ENCODE data around the gene EXOC2. TPM values are rescaled to one million over a fixed set of nuclear protein-coding genes. Genes with fewer than 3 reads are reported as not detected.

The EXOC2 gene
- total RNA-seq, 3 donors from 2014 or later (not counting 1 experiment from before 2014, with no cell fraction given): 22.1 to 30.8 (median 26.5) TPM

GRCh38 chr6:558959-559358 lies 134.0 kb downstream of the EXOC2 start:
- Histone ChIP-seq H3K4me1 (ENCODE audit: control insufficient read depth, insufficient read depth, low read length) (no peaks in the 10 kb centered on the region), H3K4me3 (ENCODE audit: low read length) (no peak overlapping the region), H3K27me3 (ENCODE audit: control insufficient read depth, insufficient read depth, low read length) (no peaks in the 10 kb centered on the region), H3K36me3 (ENCODE audit: control insufficient read depth, insufficient read depth, low read length) (peaks cover 50% of the 10 kb centered on the region), H3K27ac (ENCODE audit: low read length) (no peak overlapping the region), H3K9me3 (ENCODE audit: control insufficient read depth, insufficient read depth, low read length) (no peaks in the 10 kb centered on the region)
- no peak for DNase-seq
- Mint-ChIP-seq H3K4me3 (no peak overlapping the region), H3K36me3 (peaks cover 13% of the 10 kb centered on the region), H3K27ac (no peak overlapping the region), H3K27me3 (ENCODE audit: low read depth in 2 of 2) (no peaks in the 10 kb centered on the region), H3K4me1 (no peaks in the 10 kb centered on the region), H3K9me3 (no peaks in the 10 kb centered on the region)
- 89% methylated on average over 2 of the region's 3 CpGs for WGBS (ENCODE audit: insufficient coverage)
- intact Hi-C loops (cut with micrococcal nuclease): no loop called here
- no peak for ATAC-seq
- TF ChIP-seq, protein P1, sequence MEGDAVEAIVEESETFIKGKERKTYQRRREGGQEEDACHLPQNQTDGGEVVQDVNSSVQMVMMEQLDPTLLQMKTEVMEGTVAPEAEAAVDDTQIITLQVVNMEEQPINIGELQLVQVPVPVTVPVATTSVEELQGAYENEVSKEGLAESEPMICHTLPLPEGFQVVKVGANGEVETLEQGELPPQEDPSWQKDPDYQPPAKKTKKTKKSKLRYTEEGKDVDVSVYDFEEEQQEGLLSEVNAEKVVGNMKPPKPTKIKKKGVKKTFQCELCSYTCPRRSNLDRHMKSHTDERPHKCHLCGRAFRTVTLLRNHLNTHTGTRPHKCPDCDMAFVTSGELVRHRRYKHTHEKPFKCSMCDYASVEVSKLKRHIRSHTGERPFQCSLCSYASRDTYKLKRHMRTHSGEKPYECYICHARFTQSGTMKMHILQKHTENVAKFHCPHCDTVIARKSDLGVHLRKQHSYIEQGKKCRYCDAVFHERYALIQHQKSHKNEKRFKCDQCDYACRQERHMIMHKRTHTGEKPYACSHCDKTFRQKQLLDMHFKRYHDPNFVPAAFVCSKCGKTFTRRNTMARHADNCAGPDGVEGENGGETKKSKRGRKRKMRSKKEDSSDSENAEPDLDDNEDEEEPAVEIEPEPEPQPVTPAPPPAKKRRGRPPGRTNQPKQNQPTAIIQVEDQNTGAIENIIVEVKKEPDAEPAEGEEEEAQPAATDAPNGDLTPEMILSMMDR (IDR thresholded peaks at IDR 0.05): no peak

DNA sequence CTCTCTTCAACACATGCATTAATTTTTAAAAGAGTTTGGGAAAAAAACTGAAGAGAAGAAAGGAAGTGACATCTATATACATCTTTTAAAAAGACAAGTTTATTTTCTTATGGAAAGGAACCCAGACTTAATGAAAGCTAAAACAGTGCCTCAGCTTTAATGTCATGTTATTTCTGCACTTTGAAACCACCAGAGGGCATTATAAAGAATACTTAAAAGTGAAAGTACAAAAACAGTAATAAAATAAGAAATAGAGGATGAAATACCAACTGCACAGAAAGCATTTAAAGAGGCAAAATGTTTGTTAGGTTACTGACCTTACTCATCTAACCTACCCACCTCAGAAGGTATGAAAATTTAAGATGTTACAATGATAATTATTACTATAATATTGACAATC lies 134.8 kb downstream of the EXOC2 start:
- H3K27ac Mint-ChIP-seq: no peak overlapping the region
- H3K9me3 Mint-ChIP-seq: no peaks in the 10 kb centered on the region
- H3K9me3 ChIP-seq (ENCODE audit: control insufficient read depth, insufficient read depth, low read length): no peaks in the 10 kb centered on the region
- ATAC-seq: no peak
- intact Hi-C loops (cut with micrococcal nuclease): no loop called here
- H3K36me3 ChIP-seq (ENCODE audit: control insufficient read depth, insufficient read depth, low read length): peaks cover 51% of the 10 kb centered on the region
- no peaks in the 10 kb centered on the region for H3K27me3 Mint-ChIP-seq (ENCODE audit: low read depth in 2 of 2)
- peaks cover 10% of the 10 kb centered on the region for H3K36me3 Mint-ChIP-seq
- no peaks in the 10 kb centered on the region for H3K4me1 ChIP-seq (ENCODE audit: control insufficient read depth, insufficient read depth, low read length)
- no peak overlapping the region for H3K27ac ChIP-seq (ENCODE audit: low read length)
- H3K4me3 ChIP-seq (ENCODE audit: low read length): no peak overlapping the region
- H3K27me3 ChIP-seq (ENCODE audit: control insufficient read depth, insufficient read depth, low read length): no peaks in the 10 kb centered on the region
- TF ChIP-seq, protein P1 (IDR thresholded peaks at IDR 0.05): no peak
- no peak overlapping the region for H3K4me3 Mint-ChIP-seq
- no peaks in the 10 kb centered on the region for H3K4me1 Mint-ChIP-seq
- DNase-seq: peak in 1 of 2 donors; percentile 13

DNA sequence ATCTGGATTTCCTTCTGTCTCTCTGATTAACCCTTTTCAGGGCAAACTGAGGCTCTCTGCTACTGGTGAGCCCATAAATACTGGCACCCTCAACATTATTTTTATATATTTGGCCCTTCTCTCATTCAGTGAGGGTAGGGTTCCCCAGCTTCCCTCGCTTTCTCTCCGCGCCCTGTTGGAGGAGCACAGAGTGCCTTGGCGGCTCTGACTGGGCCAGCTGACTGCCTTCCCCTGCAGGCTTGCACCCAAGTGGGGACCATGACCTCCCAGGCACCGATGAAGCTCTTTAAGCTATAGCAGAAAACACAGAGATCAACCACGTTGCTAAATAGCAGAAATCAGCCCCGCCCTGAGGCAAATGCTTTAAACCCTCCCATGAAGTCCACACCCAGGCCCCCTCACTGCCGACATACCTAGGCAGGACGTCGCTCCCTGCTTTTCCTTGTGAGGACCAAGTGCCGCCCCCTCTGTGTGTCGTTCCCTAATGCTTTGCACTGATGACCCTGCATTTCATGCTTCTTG lies 141.0 kb downstream of the EXOC2 start:
- Histone ChIP-seq H3K4me1 (ENCODE audit: control insufficient read depth, insufficient read depth, low read length) (no peaks in the 10 kb centered on the region), H3K4me3 (ENCODE audit: low read length) (no peak overlapping the region), H3K27ac (ENCODE audit: low read length) (no peak overlapping the region), H3K36me3 (ENCODE audit: control insufficient read depth, insufficient read depth, low read length) (peaks cover 30% of the 10 kb centered on the region), H3K9me3 (ENCODE audit: control insufficient read depth, insufficient read depth, low read length) (no peaks in the 10 kb centered on the region), H3K27me3 (ENCODE audit: control insufficient read depth, insufficient read depth, low read length) (no peaks in the 10 kb centered on the region)
- no peak for DNase-seq
- no peaks in the 10 kb centered on the region for H3K27me3 Mint-ChIP-seq (ENCODE audit: low read depth in 2 of 2)
- TF ChIP-seq, protein P1 (IDR thresholded peaks at IDR 0.05): no peak
- peaks cover 0 to 6% of the 10 kb centered on the region in 2 donors for H3K4me1 Mint-ChIP-seq
- H3K36me3 Mint-ChIP-seq: peaks cover 10% of the 10 kb centered on the region
- 96% methylated on average over 12 of the region's 12 CpGs for WGBS (ENCODE audit: insufficient coverage)
- H3K9me3 Mint-ChIP-seq: no peaks in the 10 kb centered on the region
- no peak overlapping the region for H3K4me3 Mint-ChIP-seq
- intact Hi-C loops (cut with micrococcal nuclease): no loop called here
- H3K27ac Mint-ChIP-seq: no peak overlapping the region
- ATAC-seq: no peak

GRCh38 chr6:551405-551804 lies 141.5 kb downstream of the EXOC2 start:
- Mint-ChIP-seq H3K9me3 (no peaks in the 10 kb centered on the region), H3K36me3 (peaks cover 10% of the 10 kb centered on the region), H3K4me3 (no peak overlapping the region), H3K27me3 (ENCODE audit: low read depth in 2 of 2) (no peaks in the 10 kb centered on the region), H3K27ac (peak overlapping the region in 1 of 2 donors; percentile 38), H3K4me1 (peaks cover 0 to 6% of the 10 kb centered on the region in 2 donors)
- no peak overlapping the region for H3K4me3 ChIP-seq (ENCODE audit: low read length)
- TF ChIP-seq, protein P1 (IDR thresholded peaks at IDR 0.05): no peak
- H3K27me3 ChIP-seq (ENCODE audit: control insufficient read depth, insufficient read depth, low read length): no peaks in the 10 kb centered on the region
- H3K27ac ChIP-seq (ENCODE audit: low read length): no peak overlapping the region
- H3K4me1 ChIP-seq (ENCODE audit: control insufficient read depth, insufficient read depth, low read length): no peaks in the 10 kb centered on the region
- H3K9me3 ChIP-seq (ENCODE audit: control insufficient read depth, insufficient read depth, low read length): no peaks in the 10 kb centered on the region
- WGBS (ENCODE audit: insufficient coverage): 93% methylated on average over 4 of the region's 4 CpGs
- peaks cover 33% of the 10 kb centered on the region for H3K36me3 ChIP-seq (ENCODE audit: control insufficient read depth, insufficient read depth, low read length)
- peak in 2 of 3 donors; percentile 29 to 39 for ATAC-seq
- peak in 1 of 2 donors; percentile 22 for DNase-seq
- intact Hi-C loops (cut with micrococcal nuclease): no loop called here

Measured in natural killer cell (primary cell).